LHCN-M2 (cell line): ENCODE results near the gene SUCO. TPM values are rescaled to one million over a fixed set of nuclear protein-coding genes. Genes with fewer than 3 reads are reported as not detected.
"Not testable (repeated sequence)": the region's sequence is repeated elsewhere in the genome, so short reads cannot be mapped to it uniquely, and the experiment has no call there.

ENCODE experiments used
- DNase-seq: peaks from one replicate; pipeline ENCODE4 v3.0.0-alpha.2; 2012; ENCODE audit warnings: low read depth
- total RNA-seq: library from RNA; depleted of rRNA; stranded (reverse); fragments of >200 nt; gene quantifications from 2 replicates; pipeline ENCODE4 v1.2.3, GENCODE V29; 2014

The SUCO gene
- total RNA-seq, 1 experiment from 2014 or later: 41.4 TPM

- peak; percentile 22 for DNase-seq
Observed at GRCh38 chr1:172609528-172609927, 76.6 kb downstream of the SUCO start.

GRCh38 chr1:172612478-172612877 is 79.5 kb downstream of the SUCO start:
- no peak for DNase-seq

GRCh38 chr1:172613294-172613693 is 80.3 kb downstream of the SUCO start:
- peak; percentile 50 for DNase-seq

- no peak for DNase-seq
Observed at GRCh38 chr1:172616195-172616594, 83.2 kb downstream of the SUCO start.

GRCh38 chr1:172616636-172617035 is 83.7 kb downstream of the SUCO start:
- no peak for DNase-seq

- not testable (repeated sequence) for DNase-seq
Observed at GRCh38 chr1:172620603-172621002, 87.7 kb downstream of the SUCO start.

GRCh38 chr1:172622541-172622940 is 89.6 kb downstream of the SUCO start:
- no peak for DNase-seq

GRCh38 chr1:172623748-172624147 is 90.8 kb downstream of the SUCO start:
- no peak for DNase-seq

- DNase-seq: no peak
Observed at GRCh38 chr1:172626845-172627244, 93.9 kb downstream of the SUCO start.

GRCh38 chr1:172627702-172628101 is 94.8 kb downstream of the SUCO start:
- no peak for DNase-seq

GRCh38 chr1:172628401-172628800 is 95.5 kb downstream of the SUCO start:
- no peak for DNase-seq

GRCh38 chr1:172629170-172629569 is 96.2 kb downstream of the SUCO start:
- no peak for DNase-seq

- no peak for DNase-seq
Observed at GRCh38 chr1:172629638-172630037, 96.7 kb downstream of the SUCO start.

GRCh38 chr1:172630056-172630818 is 97.3 kb downstream of the SUCO start:
- peak; percentile 52 for DNase-seq

- DNase-seq: peak; percentile 49
Observed at GRCh38 chr1:172630868-172631267, 97.9 kb downstream of the SUCO start.

- DNase-seq: peak; percentile 82
Observed at GRCh38 chr1:172637522-172637921, 104.6 kb downstream of the SUCO start.

- no peak for DNase-seq
Observed at GRCh38 chr1:172638249-172638648, 105.3 kb downstream of the SUCO start.

GRCh38 chr1:172638885-172639831 is 106.2 kb downstream of the SUCO start:
- DNase-seq: peak; percentile 97

- DNase-seq: no peak
Observed at GRCh38 chr1:172640111-172640510, 107.2 kb downstream of the SUCO start.

- DNase-seq: no peak
Observed at GRCh38 chr1:172641492-172641891, 108.5 kb downstream of the SUCO start.

- DNase-seq: peak; percentile 70
Observed at GRCh38 chr1:172642970-172643369, 110.0 kb downstream of the SUCO start.

- DNase-seq: no peak
Observed at GRCh38 chr1:172646653-172647052, 113.7 kb downstream of the SUCO start.
